Endothelial cell of umbilical vein (primary cell): ENCODE results near the gene POU3F1. TPM values are rescaled to one million over a fixed set of nuclear protein-coding genes. Genes with fewer than 3 reads are reported as not detected.

Experiments used
- BruUV-seq: library from RNA; stranded (reverse); fragments of 400-500 nt; replicated peaks from 2 replicates; lab custom pipeline; 2021; lab: Mats Ljungman, UMichigan
- CTCF ChIA-PET: fragments of 300-600, 350-600 bp; sonication (Branson Sonifier 250); formaldehyde crosslinking; loops from one replicate; lab custom pipeline; 2021; ENCODE audit warnings: antibody characterized with exemption, inconsistent platforms; lab: Charles Lee
- POLR2A ChIA-PET: fragments of 300-600, 350-600 bp; sonication (Branson Sonifier 250); formaldehyde crosslinking; loops from one replicate; lab custom pipeline; 2021; ENCODE audit warnings: antibody characterized with exemption, inconsistent platforms; lab: Charles Lee
- DNase-seq: peaks from one replicate; pipeline ENCODE4 v3.0.0-alpha.2; 2011; ENCODE audit warnings: low read depth, low spot score
- FAIRE-seq: peaks from 2 replicates; lab custom pipeline; 2011; peaks lifted over from hg19 to GRCh38; lab: Jason Lieb, UNC
- H2AFZ ChIP-seq: 2 replicates; pipeline ENCODE4 v1.6.0; 2012; ENCODE audit warnings: low read depth, low read length, control low read depth, inconsistent platforms
- H3K27ac ChIP-seq: 2 replicates; pipeline ENCODE4 v1.5.1; 2011; ENCODE audit warnings: low read depth, mild to moderate bottlenecking, control low read depth, low read length, moderate library complexity; ENCODE audit not compliant: insufficient read depth
- H3K27me3 ChIP-seq, 2 experiments: 2 replicates each; pipeline versions ENCODE4 v1.6.0 to v1.6.1; 2011; ENCODE audit warnings: low read length in 2 of 2, mixed read lengths in 1 of 2; ENCODE audit not compliant: control insufficient read depth in 2 of 2, insufficient read depth in 2 of 2
- H3K36me3 ChIP-seq, 2 experiments: 2 replicates in 1 of 2; 3 replicates in 1 of 2; pipeline ENCODE4 v1.5.1; 2011; ENCODE audit warnings: low read length in 2 of 2, mild to moderate bottlenecking in 1 of 2, moderate library complexity in 1 of 2; ENCODE audit not compliant: control insufficient read depth in 2 of 2, insufficient read depth in 2 of 2; ENCODE audit errors: extremely low read depth in 1 of 2
- H3K4me1 ChIP-seq: 3 replicates; pipeline ENCODE4 v1.5.1; 2011; ENCODE audit warnings: mild to moderate bottlenecking, low read length; ENCODE audit not compliant: control insufficient read depth, insufficient read depth; ENCODE audit errors: extremely low read depth
- H3K4me2 ChIP-seq: 2 replicates; pipeline ENCODE4 v1.6.1; 2011; ENCODE audit warnings: low read length, control low read depth, mixed read lengths; ENCODE audit not compliant: insufficient read depth
- H3K4me3 ChIP-seq, 3 experiments: fragments of 200-600 bp in 1 of 3; sonication (generic), shearing (Covaris generic) in 1 of 3; replicated peaks in 1 of 3; 2 replicates each; pipeline ENCODE4 v1.5.1; 2011 to 2016; ENCODE audit warnings: control low read depth in 3 of 3, low read length in 3 of 3, mild to moderate bottlenecking in 2 of 3, inconsistent platforms in 1 of 3, low read depth in 1 of 3, moderate library complexity in 1 of 3; ENCODE audit not compliant: insufficient read depth in 1 of 3
- H3K79me2 ChIP-seq: 2 replicates; pipeline ENCODE4 v1.6.0; 2012; ENCODE audit warnings: low read length, inconsistent platforms; ENCODE audit not compliant: control insufficient read depth, insufficient read depth
- H3K9ac ChIP-seq: replicated peaks from 2 replicates; pipeline ENCODE3; 2011; ENCODE audit warnings: low read length, control low read depth; ENCODE audit not compliant: insufficient read depth; ENCODE audit errors: extremely low read depth
- H3K9me1 ChIP-seq: replicated peaks from 3 replicates; pipeline ENCODE4 v1.6.0; 2011; ENCODE audit warnings: mild to moderate bottlenecking, low read length; ENCODE audit not compliant: control insufficient read depth, insufficient read depth; ENCODE audit errors: extremely low read depth
- H3K9me3 ChIP-seq: replicated peaks from 2 replicates; pipeline ENCODE4 v1.5.1; 2012; ENCODE audit warnings: low read length, inconsistent platforms; ENCODE audit not compliant: control insufficient read depth, insufficient read depth
- H4K20me1 ChIP-seq: replicated peaks from 2 replicates; pipeline ENCODE3; 2011; ENCODE audit warnings: mild to moderate bottlenecking, low read length; ENCODE audit not compliant: control insufficient read depth, insufficient read depth; ENCODE audit errors: extremely low read depth
- CTCF ChIP-seq, 2 donors: IDR thresholded peaks; 1 replicate in 1 of 2; 2 replicates in 1 of 2; pipeline ENCODE4 v1.5.1; 2011; ENCODE audit warnings: low read length in 2 of 2, mild to moderate bottlenecking in 2 of 2, moderate library complexity in 2 of 2, control low read depth in 1 of 2, inconsistent platforms in 1 of 2, low read depth in 1 of 2; ENCODE audit not compliant: insufficient read depth in 1 of 2; ENCODE audit errors: extremely low read depth in 1 of 2
- EZH2 ChIP-seq: IDR thresholded peaks from 2 replicates; pipeline ENCODE4 v1.6.1; 2012; ENCODE audit warnings: borderline replicate concordance, low read depth, mild to moderate bottlenecking, moderate library complexity, low read length, inconsistent platforms; ENCODE audit not compliant: severe bottlenecking
- FOS ChIP-seq: IDR thresholded peaks from 2 replicates; pipeline ENCODE4 v1.6.1; 2011; ENCODE audit warnings: mild to moderate bottlenecking, low read length, moderate library complexity, borderline replicate concordance; ENCODE audit not compliant: insufficient read depth
- GATA2 ChIP-seq: IDR thresholded peaks from 2 replicates; pipeline ENCODE4 v1.7.0; 2011; ENCODE audit warnings: low read depth, mild to moderate bottlenecking, moderate library complexity, mixed read lengths, low read length; ENCODE audit not compliant: insufficient read length, insufficient read depth
- JUN ChIP-seq: IDR thresholded peaks from 2 replicates; pipeline ENCODE4 v1.6.1; 2011; ENCODE audit warnings: borderline replicate concordance, low read depth; ENCODE audit not compliant: insufficient read length, insufficient read depth
- MYC ChIP-seq: IDR thresholded peaks from one replicate; pipeline ENCODE4 v1.6.1; 2011; ENCODE audit warnings: mild to moderate bottlenecking, low read depth, low read length
- POLR2A ChIP-seq: IDR thresholded peaks from 2 replicates; pipeline ENCODE4 v1.6.1; 2012; ENCODE audit warnings: low read depth, mild to moderate bottlenecking, control low read depth, low read length
- POLR2AphosphoS5 ChIP-seq: IDR thresholded peaks from 2 replicates; pipeline ENCODE4 v1.6.1; 2012; ENCODE audit warnings: low read depth, mild to moderate bottlenecking, control low read depth, low read length, moderate library complexity; ENCODE audit not compliant: insufficient read depth
- dilution Hi-C: fragments of 300-500 bp; cut with MboI; formaldehyde crosslinking; loops from one replicate; pipeline ENCODE4 v1.15.0; 2019; ENCODE audit warnings: low sequenced_read_pairs; ENCODE audit not compliant: extremely low pct_ligation_motif_present
- intact Hi-C: fragments of 100-400 bp; cut with micrococcal nuclease; formaldehyde crosslinking; loops from one replicate; pipeline ENCODE4 v1.10.0; 2022
- polyA plus RNA-seq, 4 experiments: library from polyadenylated mRNA; depleted of rRNA in 3 of 4; stranded (reverse) in 3 of 4; unstranded in 1 of 4; fragments of >200 nt; gene quantifications; 2 replicates each; pipeline versions ENCODE4 v1.2.1 to v1.2.3, GENCODE V29; 2011 to 2012; ENCODE audit warnings: missing spikeins in 1 of 4
- total RNA-seq: library from RNA; stranded (reverse); gene quantifications from 2 replicates; pipeline ENCODE4 v1.2.3, GENCODE V29; 2021
- TF ChIP-seq, protein P1 (sequence below): IDR thresholded peaks from 2 replicates; pipeline ENCODE4 v1.6.1; 2011; ENCODE audit not compliant: insufficient read depth, insufficient read length

POU3F1 gene
- total and polyA plus RNA-seq, 2 donors (not counting 3 experiments of a cell fraction or from before 2014, with no cell fraction given): not detected

GRCh38 chr1:38015978-38016725 is 30.4 kb downstream of the POU3F1 start:
- H3K9me1 ChIP-seq: no peaks in the 10 kb centered on the region
- H3K27ac ChIP-seq: peak overlapping the region; percentile 81
- H4K20me1 ChIP-seq: peaks cover 2% of the 10 kb centered on the region
- H2AFZ ChIP-seq: no peak overlapping the region
- dilution Hi-C loops: no loop called here
- POLR2A ChIA-PET: interaction anchor here (1.5 kb wide), 1 partner anchor 16 kb away, joined by 10 read pairs; no protein-coding TSS in a partner anchor
- CTCF ChIA-PET: interaction anchor here (0.5 to 1.7 kb wide), 7 partner anchors 10 to 529 kb away, joined by 3 to 10 read pairs (median 3); partner anchors contain the start of genes FHL3 and SF3A3
- H3K9ac ChIP-seq: peak overlapping the region; percentile 65
- intact Hi-C loops: loop anchor here (1.0 to 10.0 kb wide), 2 partner anchors 16 to 441 kb away; no protein-coding TSS in a partner anchor
- H3K4me3 ChIP-seq: peak overlapping the region in 1 of 3 experiments; percentile 8
- H3K4me1 ChIP-seq: peaks cover 39% of the 10 kb centered on the region
- DNase-seq: peak; percentile 89
- FAIRE-seq: peak; percentile 85
- TF ChIP-seq FOS (no peak), MYC (no peak), GATA2 (no peak), POLR2AphosphoS5 (no peak), EZH2 (no peak), JUN (no peak), POLR2A (no peak), CTCF (IDR thresholded peaks at IDR 0.05; ENCODE audit: extremely low read depth in 1 of 2, insufficient read depth in 1 of 2, low read depth in 1 of 2, low read length in 2 of 2) (no peak)
- TF ChIP-seq, protein P1, sequence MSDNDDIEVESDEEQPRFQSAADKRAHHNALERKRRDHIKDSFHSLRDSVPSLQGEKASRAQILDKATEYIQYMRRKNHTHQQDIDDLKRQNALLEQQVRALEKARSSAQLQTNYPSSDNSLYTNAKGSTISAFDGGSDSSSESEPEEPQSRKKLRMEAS: no peak
- H3K4me2 ChIP-seq: peak overlapping the region; percentile 26
- peaks cover 13 to 16% of the 10 kb centered on the region in 2 experiments for H3K36me3 ChIP-seq
- H3K27me3 ChIP-seq: no peaks in the 10 kb centered on the region
- H3K9me3 ChIP-seq: no peaks in the 10 kb centered on the region
- peaks cover 49% of the 10 kb centered on the region for H3K79me2 ChIP-seq
- no TSS peak for BruUV-seq
